ENCODE data around the gene PIM2. TPM values are rescaled to one million over a fixed set of nuclear protein-coding genes. Genes with fewer than 3 reads are reported as not detected.

The PIM2 gene
- total RNA-seq, 4 donors from 2014 or later: 2.3 to 3.5 (median 2.4) TPM

- Histone ChIP-seq H3K4me1 (peaks cover 0 to 4% of the 10 kb centered on the region in 2 donors), H3K9me3 (no peaks in the 10 kb centered on the region), H3K27ac (no peak overlapping the region), H3K36me3 (peaks cover 0 to 17% of the 10 kb centered on the region in 2 donors), H3K27me3 (no peaks in the 10 kb centered on the region), H3K4me3 (no peak overlapping the region)
- in situ Hi-C loops (cut with MboI; ENCODE audit: low sequenced_read_pairs in 4 of 4): no loop called here
- intact Hi-C loops (cut with DNase I; ENCODE audit: low total_unique reads): no loop called here
- no peak for ATAC-seq
- no peak for TF ChIP-seq CTCF (IDR thresholded peaks at IDR 0.05 in 4 of 5, conservative IDR thresholded peaks at IDR 0.05 in 1 of 5)
- DNase-seq: no peak
These were observed 4.9 kb upstream of the PIM2 start for GRCh38 chrX:48923771-48924170.

- DNase-seq (no peak), ATAC-seq (no peak)
- TF ChIP-seq POLR2A (IDR thresholded peaks at IDR 0.05) (no peak), CTCF (IDR thresholded peaks at IDR 0.05 in 4 of 5, conservative IDR thresholded peaks at IDR 0.05 in 1 of 5) (no peak)
- peaks cover 0 to 16% of the 10 kb centered on the region in 2 donors for H3K36me3 ChIP-seq
- intact Hi-C loops (cut with DNase I; ENCODE audit: low total_unique reads) (no loop called here), in situ Hi-C loops (cut with MboI; ENCODE audit: low sequenced_read_pairs in 4 of 4) (no loop called here)
- H3K27ac ChIP-seq: no peak overlapping the region
- no peaks in the 10 kb centered on the region for H3K27me3 ChIP-seq
- H3K4me1 ChIP-seq: peaks cover 0 to 4% of the 10 kb centered on the region in 2 donors
- H3K4me3 ChIP-seq: no peak overlapping the region
- no peaks in the 10 kb centered on the region for H3K9me3 ChIP-seq
These were observed 1.9 kb upstream of the PIM2 start for GRCh38 chrX:48920718-48921104.

- peaks cover 0 to 4% of the 10 kb centered on the region in 2 donors for H3K4me1 ChIP-seq
- H3K9me3 ChIP-seq: no peaks in the 10 kb centered on the region
- DNase-seq (no peak), ATAC-seq (peak in 1 of 2 donors; percentile 4)
- H3K27me3 ChIP-seq: no peaks in the 10 kb centered on the region
- H3K27ac ChIP-seq: peak overlapping the region in 3 of 4 donors; percentile 83 to 89 (median 87)
- TF ChIP-seq CTCF (IDR thresholded peaks at IDR 0.05 in 4 of 5, conservative IDR thresholded peaks at IDR 0.05 in 1 of 5) (no peak), POLR2A (IDR thresholded peaks at IDR 0.05) (no peak)
- intact Hi-C loops (cut with DNase I; ENCODE audit: low total_unique reads) (loop anchor here (1.0 to 5.0 kb wide), 3 partner anchors 37 to 243 kb away; partner anchors contain the start of genes OTUD5 and TFE3), in situ Hi-C loops (cut with MboI; ENCODE audit: low sequenced_read_pairs in 4 of 4) (no loop called here)
- peaks cover 0 to 10% of the 10 kb centered on the region in 2 donors for H3K36me3 ChIP-seq
- H3K4me3 ChIP-seq: no peak overlapping the region
These were observed 1.3 kb upstream of the PIM2 start for GRCh38 chrX:48919947-48920717.

- DNase-seq: no peak
These were observed 577 bp upstream of the PIM2 start for GRCh38 chrX:48919360-48919841.

More at GRCh38 chrX:48919360-48919841, 577 bp upstream of the PIM2 start:
- Histone ChIP-seq H3K4me1 (peaks cover 0 to 4% of the 10 kb centered on the region in 2 donors), H3K27me3 (no peaks in the 10 kb centered on the region), H3K36me3 (peaks cover 0 to 10% of the 10 kb centered on the region in 2 donors), H3K9me3 (no peaks in the 10 kb centered on the region), H3K27ac (peak overlapping the region; percentile 83 to 89 (median 86)), H3K4me3 (peak overlapping the region; percentile 61 to 74 (median 66))
- in situ Hi-C loops (cut with MboI; ENCODE audit: low sequenced_read_pairs in 4 of 4): no loop called here
- intact Hi-C loops (cut with DNase I; ENCODE audit: low total_unique reads): loop anchor here (1.0 to 5.0 kb wide), 3 partner anchors 37 to 242 kb away; partner anchors contain the start of genes OTUD5 and TFE3
- TF ChIP-seq POLR2A (IDR thresholded peaks at IDR 0.05) (no peak), CTCF (IDR thresholded peaks at IDR 0.05 in 4 of 5, conservative IDR thresholded peaks at IDR 0.05 in 1 of 5) (no peak)
- peak; percentile 26 to 31 for ATAC-seq
